HCT116 (cell line): ENCODE measurements around the gene CACNA1C. TPM values are rescaled to one million over a fixed set of nuclear protein-coding genes. Genes with fewer than 3 reads are reported as not detected.

Experiments
- ATAC-seq: fragments of 200-7000 bp; cut with Tn5 transposase; 2 replicates; pipeline ENCODE4 v1.9.1; 2020; ENCODE audit warnings: mild to moderate bottlenecking, moderate library complexity
- BruUV-seq: library from RNA; stranded (reverse); fragments of 400-500 nt; replicated peaks from 2 replicates; lab custom pipeline; 2021; lab: Mats Ljungman, UMichigan
- CTCF ChIA-PET: fragments of 300-600 bp; sonication (Branson Sonifier 250); formaldehyde crosslinking; loops from one replicate; lab custom pipeline; 2021; ENCODE audit warnings: antibody characterized with exemption; lab: Charles Lee
- POLR2A ChIA-PET: fragments of 300-600, 350-600 bp; sonication (Branson Sonifier 250); formaldehyde crosslinking; loops from one replicate; lab custom pipeline; 2021; ENCODE audit warnings: antibody characterized with exemption; lab: Charles Lee
- RAD21 ChIA-PET, 2 experiments: fragments of 300-600 bp; sonication (Branson Sonifier 250); formaldehyde crosslinking; loops; one replicate each; lab custom pipeline; 2023; ENCODE audit warnings: low total read pairs in 2 of 2; ENCODE audit not compliant: uncharacterized antibody in 2 of 2, unreplicated experiment in 2 of 2, low non-redundant PET in 1 of 2; lab: Charles Lee
- DNase-seq: peaks from one replicate; pipeline ENCODE4 v3.0.0-alpha.2; 2010; ENCODE audit warnings: low read depth, low spot score
- H2AFZ ChIP-seq: fragments of 200-600 bp; shearing (Covaris generic), sonication (generic); 2 replicates; pipeline ENCODE4 v1.6.1; 2017; ENCODE audit warnings: low read depth, mixed run types, mixed read lengths, antibody characterized with exemption, low read length; ENCODE audit not compliant: poor library complexity, severe bottlenecking
- H3K27ac ChIP-seq: 2 replicates; pipeline ENCODE4 v1.5.1; 2012; ENCODE audit warnings: low read depth, low read length
- H3K27me3 ChIP-seq: fragments of 200-600 bp; sonication (generic); 2 replicates; pipeline ENCODE4 v1.6.1; 2016; ENCODE audit warnings: mixed run types, low read length, mixed read lengths; ENCODE audit not compliant: insufficient read depth
- H3K36me3 ChIP-seq, 2 experiments: fragments of 200-500 bp in 1 of 2; fragments of 200-600 bp in 1 of 2; sonication (Bioruptor generic) in 1 of 2; sonication (generic) in 1 of 2; 2 replicates each; pipeline versions ENCODE4 v1.5.1 to v1.6.1; 2014 to 2016; ENCODE audit warnings: low read length in 2 of 2, inconsistent platforms in 1 of 2, mixed read lengths in 1 of 2, mixed run types in 1 of 2; ENCODE audit not compliant: insufficient read depth in 2 of 2, control insufficient read depth in 1 of 2
- H3K4me1 ChIP-seq, 2 experiments: fragments of 200-600 bp in 1 of 2; sonication (generic) in 1 of 2; 2 replicates each; pipeline versions ENCODE4 v1.5.1 to v1.6.1; 2012 to 2017; ENCODE audit warnings: low read length in 2 of 2, inconsistent platforms in 1 of 2, mild to moderate bottlenecking in 1 of 2, mixed read lengths in 1 of 2, mixed run types in 1 of 2, moderate library complexity in 1 of 2; ENCODE audit not compliant: insufficient read depth in 2 of 2, control insufficient read depth in 1 of 2
- H3K4me2 ChIP-seq: fragments of 200-600 bp; sonication (generic); 2 replicates; pipeline ENCODE4 v1.6.1; 2017; ENCODE audit warnings: mixed run types, low read length, mixed read lengths
- H3K4me3 ChIP-seq, 2 experiments: fragments of 200-600 bp in 1 of 2; sonication (generic) in 1 of 2; replicated peaks in 1 of 2; 2 replicates each; pipeline ENCODE4 v1.5.1; 2011 to 2016; ENCODE audit warnings: low read length in 2 of 2, control low read depth in 1 of 2, low read depth in 1 of 2, mild to moderate bottlenecking in 1 of 2, mixed read lengths in 1 of 2, mixed run types in 1 of 2
- H3K79me2 ChIP-seq: fragments of 200-600 bp; sonication (generic); 2 replicates; pipeline ENCODE4 v1.6.1; 2017; ENCODE audit warnings: mild to moderate bottlenecking, mixed run types, low read length, moderate library complexity, mixed read lengths; ENCODE audit not compliant: insufficient read depth
- H3K9ac ChIP-seq: fragments of 200-600 bp; sonication (generic); 2 replicates; pipeline ENCODE4 v1.6.1; 2016; ENCODE audit warnings: low read length, mixed read lengths
- H3K9me2 ChIP-seq: fragments of 200-600 bp; sonication (generic), shearing (Covaris generic); 2 replicates; pipeline ENCODE4 v1.6.1; 2017; ENCODE audit warnings: mixed run types, mild to moderate bottlenecking, moderate library complexity; ENCODE audit not compliant: insufficient read depth
- H3K9me3 ChIP-seq, 2 experiments: fragments of 200-500 bp in 1 of 2; fragments of 200-600 bp in 1 of 2; sonication (Bioruptor generic) in 1 of 2; sonication (generic) in 1 of 2; 2 replicates each; pipeline ENCODE4 v1.6.1; 2014 to 2017; ENCODE audit warnings: low read length in 2 of 2, mixed read lengths in 2 of 2, inconsistent platforms in 1 of 2, low read depth in 1 of 2, mild to moderate bottlenecking in 1 of 2, mixed run types in 1 of 2, moderate library complexity in 1 of 2; ENCODE audit not compliant: control insufficient read depth in 1 of 2, insufficient read depth in 1 of 2
- H4K20me1 ChIP-seq: fragments of 200-600 bp; sonication (generic), shearing (Covaris generic); 2 replicates; pipeline ENCODE4 v1.6.1; 2017; ENCODE audit warnings: mixed run types, mild to moderate bottlenecking, moderate library complexity; ENCODE audit not compliant: insufficient read depth
- CBX3 ChIP-seq: IDR thresholded peaks from 2 replicates; pipeline ENCODE4 v1.6.1; 2012; ENCODE audit warnings: low read depth
- CEBPB ChIP-seq: IDR thresholded peaks from 2 replicates; pipeline ENCODE4 v1.6.1; 2012; ENCODE audit warnings: low read depth
- CTCF ChIP-seq, 3 experiments: fragments of 200-600 bp in 1 of 3; sonication (generic) in 1 of 3; IDR thresholded peaks in 2 of 3; conservative IDR thresholded peaks in 1 of 3; 2 replicates each; pipeline ENCODE4 v1.5.1; 2012 to 2017; ENCODE audit warnings: low read depth in 2 of 3, low read length in 2 of 3, antibody characterized with exemption in 1 of 3, borderline replicate concordance in 1 of 3, control low read depth in 1 of 3, mild to moderate bottlenecking in 1 of 3, mixed read lengths in 1 of 3, mixed run types in 1 of 3, moderate library complexity in 1 of 3; ENCODE audit not compliant: insufficient read depth in 1 of 3
- ELF1 ChIP-seq: IDR thresholded peaks from 2 replicates; pipeline ENCODE4 v1.6.1; 2012; ENCODE audit warnings: low read depth, borderline replicate concordance
- EZH2 ChIP-seq: fragments of 200-600 bp; sonication (generic); IDR thresholded peaks from 2 replicates; pipeline ENCODE4 v1.6.1; 2017; ENCODE audit warnings: antibody characterized with exemption, mixed run types
- EZH2phosphoT487 ChIP-seq: fragments of 200-600 bp; IDR thresholded peaks from 2 replicates; pipeline ENCODE4 v1.6.1; 2018; ENCODE audit warnings: antibody characterized with exemption, borderline replicate concordance
- FOSL1 ChIP-seq: IDR thresholded peaks from 2 replicates; pipeline ENCODE4 v1.6.1; 2012; ENCODE audit warnings: low read depth
- POLR2AphosphoS5 ChIP-seq: IDR thresholded peaks from 2 replicates; pipeline ENCODE4 v1.6.1; 2011; ENCODE audit warnings: mild to moderate bottlenecking, low read depth, low read length, moderate library complexity
- RAD21 ChIP-seq: IDR thresholded peaks from 2 replicates; pipeline ENCODE4 v1.6.1; 2012; ENCODE audit warnings: low read depth, mild to moderate bottlenecking
- REST ChIP-seq: IDR thresholded peaks from 2 replicates; pipeline ENCODE4 v1.6.1; 2012; ENCODE audit warnings: low read depth
- SP1 ChIP-seq: IDR thresholded peaks from 2 replicates; pipeline ENCODE4 v1.6.1; 2012; ENCODE audit warnings: low read depth
- ZNF274 ChIP-seq: fragments of 200-500 bp; sonication (Bioruptor generic); IDR thresholded peaks from 2 replicates; pipeline ENCODE4 v1.6.1; 2014; ENCODE audit warnings: mild to moderate bottlenecking, low read depth, low read length, inconsistent platforms
- intact Hi-C: fragments of 100-400 bp; cut with micrococcal nuclease; formaldehyde crosslinking; loops from 2 replicates; pipeline ENCODE4 v1.10.0; 2022
- total RNA-seq: library from RNA; stranded (reverse); gene quantifications from one replicate; pipeline ENCODE4 v1.2.1, GENCODE V29; 2021; ENCODE audit not compliant: unreplicated experiment

The CACNA1C gene
- total RNA-seq, 1 experiment from 2014 or later = 0.05 TPM

- ATAC-seq = no peak
- ChIA-PET CTCF (no interaction called here), RAD21 (no interaction called here), POLR2A (no interaction called here)
- Histone ChIP-seq H3K9ac (no peak overlapping the region), H3K4me1 (peaks cover 6 to 15% of the 10 kb centered on the region in 2 experiments), H3K27me3 (peaks cover 1% of the 10 kb centered on the region), H3K27ac (no peak overlapping the region), H3K79me2 (no peaks in the 10 kb centered on the region), H3K9me3 (no peaks in the 10 kb centered on the region), H4K20me1 (no peaks in the 10 kb centered on the region), H3K4me3 (no peak overlapping the region), H3K4me2 (no peak overlapping the region), H2AFZ (no peak overlapping the region), H3K9me2 (no peaks in the 10 kb centered on the region), H3K36me3 (no peaks in the 10 kb centered on the region)
- no TSS peak for BruUV-seq
- TF ChIP-seq ELF1 = no peak
- TF ChIP-seq FOSL1 = no peak
- no peak for TF ChIP-seq POLR2AphosphoS5
- TF ChIP-seq CEBPB = no peak
- TF ChIP-seq ZNF274 = no peak
- TF ChIP-seq SP1 = no peak
- TF ChIP-seq EZH2 = no peak
- intact Hi-C loops = no loop called here
- DNase-seq = no peak
Observed at GRCh38 chr12:2401040-2401439, 348.3 kb downstream of the CACNA1C start.

GRCh38 chr12:2402073-2402579 lies 349.3 kb downstream of the CACNA1C start:
- intact Hi-C loops = no loop called here
- no peaks in the 10 kb centered on the region for H3K9me3 ChIP-seq
- no peaks in the 10 kb centered on the region for H3K36me3 ChIP-seq
- no peak overlapping the region for H3K9ac ChIP-seq
- H4K20me1 ChIP-seq = no peaks in the 10 kb centered on the region
- H3K27ac ChIP-seq = no peak overlapping the region
- ChIA-PET RAD21 (no interaction called here), POLR2A (no interaction called here), CTCF (no interaction called here)
- H3K9me2 ChIP-seq = no peaks in the 10 kb centered on the region
- H3K4me3 ChIP-seq = no peak overlapping the region
- H2AFZ ChIP-seq = no peak overlapping the region
- peaks cover 10% of the 10 kb centered on the region for H3K27me3 ChIP-seq
- no TSS peak for BruUV-seq
- ATAC-seq (no peak), DNase-seq (no peak)
- no peak overlapping the region for H3K4me2 ChIP-seq
- H3K79me2 ChIP-seq = no peaks in the 10 kb centered on the region
- peaks cover 6 to 13% of the 10 kb centered on the region in 2 experiments for H3K4me1 ChIP-seq
- TF ChIP-seq CTCF (IDR thresholded peaks at IDR 0.05 in 2 of 3, conservative IDR thresholded peaks at IDR 0.05 in 1 of 3; ENCODE audit: borderline replicate concordance in 1 of 3, insufficient read depth in 1 of 3, low read depth in 2 of 3, low read length in 2 of 3) (no peak), CBX3 (no peak), ZNF274 (no peak), SP1 (no peak), EZH2phosphoT487 (no peak), FOSL1 (no peak), RAD21 (no peak), REST (no peak), ELF1 (no peak)
